Retina (tissue), 1 donor: Measurements from ENCODE around the gene ZNF140.

ENCODE experiments used
- DNase-seq: peaks from one replicate; pipeline ENCODE4 v3.0.0-alpha.2; 2016

ZNF140 gene

DNA sequence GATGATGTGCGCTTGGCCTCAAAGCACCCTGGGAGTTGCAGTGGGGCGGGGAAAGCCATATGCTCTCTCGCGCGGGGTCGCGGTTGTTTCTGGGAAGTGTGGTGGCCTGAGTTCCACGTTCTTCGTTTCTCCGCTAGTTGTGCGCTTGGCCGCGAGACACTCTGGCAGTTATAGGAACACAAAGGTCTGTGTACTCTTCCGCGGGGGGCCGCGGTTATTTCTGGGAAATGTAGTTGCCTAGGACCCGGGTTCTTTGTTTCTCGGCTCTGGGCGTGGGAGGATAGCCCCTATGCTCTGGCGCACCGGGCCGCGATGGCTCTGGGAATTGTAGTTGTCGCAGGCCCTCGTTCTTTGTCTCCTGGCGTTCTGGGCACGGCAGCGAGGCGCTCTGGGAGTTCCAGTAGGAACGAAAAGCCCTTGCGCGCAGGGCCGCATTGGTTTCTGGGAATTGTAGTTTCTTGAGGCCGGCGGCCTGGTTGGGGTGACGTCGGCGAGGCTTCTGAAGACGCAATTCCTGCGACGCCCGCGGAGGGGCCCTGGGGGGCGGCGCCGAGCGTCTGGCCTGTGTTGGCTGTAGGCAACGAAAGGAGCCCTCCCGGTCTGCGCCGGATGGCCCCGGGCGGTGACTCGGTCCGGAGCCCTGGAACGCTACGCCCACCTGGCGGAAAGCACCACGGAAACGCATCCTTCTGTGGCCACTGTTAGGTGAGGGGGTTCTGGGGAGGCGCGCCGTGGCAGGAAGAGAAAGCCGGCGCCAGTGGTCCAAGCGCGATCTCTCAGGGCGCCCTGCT is at the start of gene ZNF140:
TSS of gene ZNF140 (plus strand) at position 556 of the 791 bp plus-strand sequence. CDS start 398 bp downstream, outside the sequence.
- DNase-seq = peak; percentile 99

DNA sequence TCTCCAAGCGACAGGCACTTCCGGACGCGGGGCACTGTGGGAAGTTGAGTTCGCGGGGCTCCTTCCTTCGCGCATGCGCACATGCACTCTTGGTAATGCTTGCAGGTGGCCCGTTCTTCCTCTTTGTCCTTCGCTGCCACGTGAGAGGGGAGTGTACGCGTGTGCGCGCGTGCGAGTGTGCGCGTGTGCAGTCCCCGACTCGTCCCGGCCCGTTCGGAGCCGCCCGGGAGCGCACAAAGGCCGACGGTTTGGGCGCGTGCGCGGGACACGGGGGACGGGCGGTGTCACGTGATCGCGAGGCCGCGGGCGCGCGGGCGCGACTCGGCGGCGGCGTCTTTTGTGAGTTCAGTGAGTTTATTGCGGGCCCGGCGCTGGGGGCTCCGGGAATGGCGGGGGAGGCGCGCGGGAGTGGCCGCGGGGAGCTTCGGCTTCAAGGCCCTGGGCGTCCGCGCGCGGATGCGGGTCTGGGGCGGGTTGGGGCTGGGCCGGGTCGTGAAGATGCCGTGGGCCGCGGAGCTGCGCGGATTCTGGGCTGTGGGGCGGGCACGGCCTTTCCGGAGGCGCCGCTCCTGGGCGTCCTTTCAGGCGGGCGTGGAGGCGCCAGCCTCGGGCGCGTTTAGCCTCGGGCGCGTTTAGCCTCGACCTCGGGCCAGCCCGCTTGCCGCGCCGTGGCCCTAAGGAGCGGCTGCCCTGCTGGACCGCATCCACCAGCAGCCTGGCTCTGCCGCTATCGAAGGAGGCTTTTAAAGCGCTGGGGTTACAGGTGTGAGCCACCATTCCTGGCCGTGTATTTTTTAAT is 43.3 kb upstream of the ZNF140 start, which contains the start of gene ZNF84:
TSS of gene ZNF84 (plus strand) at position 303 of the 799 bp plus-strand sequence. CDS start 3,959 bp downstream, outside the sequence.
- DNase-seq = peak; percentile 98

DNA sequence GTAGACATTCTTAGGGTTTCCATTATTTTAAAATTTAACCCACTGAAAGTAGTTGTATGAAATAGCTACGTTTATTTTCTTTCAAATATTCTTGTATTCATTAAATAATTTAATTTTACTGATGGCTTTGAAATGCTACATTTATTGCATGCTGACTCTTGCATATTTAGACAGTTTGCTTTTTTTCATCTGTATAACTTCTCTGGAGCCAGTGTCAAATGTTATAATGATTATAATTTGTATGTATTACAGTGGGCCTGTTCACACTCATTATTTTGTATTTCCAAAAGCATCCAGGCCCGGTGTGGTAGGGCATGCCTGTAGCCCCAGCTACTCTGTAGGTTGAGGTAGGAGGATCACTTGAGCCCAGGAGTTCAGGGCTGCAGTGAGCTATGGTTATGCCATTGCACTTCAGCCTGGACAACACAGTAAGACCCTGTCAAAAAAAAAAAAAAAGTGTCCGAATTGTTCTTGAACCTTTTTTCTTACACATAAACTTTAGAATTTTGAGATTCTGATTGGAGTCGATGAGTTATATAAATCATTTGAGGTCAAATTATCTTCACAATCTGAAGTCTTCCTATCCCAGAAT is 42.5 kb upstream of the ZNF140 start:
- no peak for DNase-seq

DNA sequence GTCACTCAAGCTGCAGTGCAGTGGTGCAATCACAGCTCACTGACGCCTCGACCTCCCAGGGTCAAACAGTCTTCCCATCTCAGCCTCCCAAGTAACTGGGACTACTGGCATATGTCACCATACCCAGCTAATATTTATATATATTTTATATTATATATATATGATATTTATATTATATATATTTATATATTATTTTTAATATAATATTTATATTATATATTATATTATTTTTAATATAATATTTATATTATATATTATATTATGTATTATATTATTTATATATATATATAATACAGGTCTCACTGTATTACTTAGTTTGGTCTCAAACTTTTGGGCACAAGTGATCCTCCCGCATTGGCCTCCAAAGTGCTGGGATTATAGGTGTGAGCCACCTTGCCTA is 34.0 kb upstream of the ZNF140 start:
- no peak for DNase-seq

DNA sequence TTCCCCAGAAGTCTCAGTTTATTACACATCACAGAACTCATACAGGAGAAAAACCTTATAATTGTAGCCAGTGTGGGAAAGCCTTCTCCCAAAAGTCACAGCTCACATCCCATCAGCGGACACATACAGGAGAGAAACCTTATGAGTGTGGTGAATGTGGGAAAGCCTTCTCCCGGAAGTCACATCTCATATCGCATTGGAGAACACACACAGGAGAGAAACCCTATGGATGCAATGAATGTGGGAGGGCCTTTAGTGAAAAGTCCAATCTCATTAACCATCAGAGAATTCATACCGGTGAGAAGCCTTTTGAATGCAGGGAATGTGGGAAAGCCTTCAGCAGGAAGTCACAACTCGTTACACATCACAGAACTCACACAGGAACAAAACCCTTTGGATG is 23.3 kb upstream of the ZNF140 start:
- DNase-seq = no peak

DNA sequence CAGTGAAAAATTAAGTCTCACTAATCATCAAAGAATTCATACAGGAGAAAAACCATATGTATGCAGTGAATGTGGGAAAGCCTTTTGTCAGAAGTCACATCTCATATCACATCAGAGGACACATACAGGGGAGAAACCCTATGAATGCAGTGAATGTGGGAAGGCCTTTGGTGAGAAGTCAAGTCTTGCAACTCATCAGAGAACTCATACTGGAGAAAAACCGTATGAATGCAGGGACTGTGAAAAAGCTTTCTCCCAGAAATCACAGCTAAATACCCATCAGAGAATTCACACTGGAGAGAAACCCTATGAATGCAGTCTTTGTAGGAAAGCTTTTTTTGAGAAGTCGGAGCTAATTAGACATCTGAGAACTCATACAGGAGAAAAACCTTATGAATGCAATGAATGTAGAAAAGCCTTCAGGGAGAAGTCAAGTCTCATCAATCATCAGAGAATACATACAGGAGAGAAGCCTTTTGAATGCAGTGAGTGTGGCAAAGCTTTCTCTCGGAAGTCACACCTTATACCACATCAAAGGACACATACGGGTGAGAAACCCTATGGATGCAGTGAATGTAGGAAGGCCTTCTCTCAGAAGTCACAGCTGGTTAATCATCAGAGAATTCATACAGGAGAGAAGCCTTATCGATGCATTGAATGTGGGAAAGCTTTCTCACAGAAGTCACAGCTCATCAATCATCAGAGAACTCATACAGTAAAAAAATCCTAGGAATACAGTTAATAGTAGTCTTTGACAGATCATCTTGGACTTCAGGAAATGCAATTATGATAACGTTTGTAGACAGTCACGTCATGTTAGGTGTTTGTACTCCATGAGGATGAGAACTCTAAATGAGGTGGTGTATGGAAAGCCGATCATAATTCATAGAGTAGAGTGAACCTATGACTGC is 22.3 kb upstream of the ZNF140 start:
- DNase-seq = no peak

DNA sequence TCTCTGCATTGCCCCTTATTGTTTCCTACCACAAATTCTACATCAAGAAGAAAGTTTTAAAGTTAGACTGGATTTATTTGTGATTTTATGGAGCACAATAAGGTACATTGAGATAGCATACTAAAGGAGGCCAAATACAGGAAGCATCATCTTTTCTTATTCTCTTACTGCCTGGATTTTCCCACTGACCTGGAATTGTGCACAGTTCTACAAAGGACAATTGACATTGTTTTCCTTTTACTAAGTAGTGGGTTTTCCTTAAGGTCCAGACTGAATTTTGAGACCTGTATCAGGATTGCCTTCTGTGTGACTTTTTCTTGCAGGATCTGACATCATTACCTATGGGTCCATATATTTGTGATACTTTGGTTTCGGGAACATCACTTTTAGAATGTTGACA is 18.8 kb upstream of the ZNF140 start:
- DNase-seq = no peak

DNA sequence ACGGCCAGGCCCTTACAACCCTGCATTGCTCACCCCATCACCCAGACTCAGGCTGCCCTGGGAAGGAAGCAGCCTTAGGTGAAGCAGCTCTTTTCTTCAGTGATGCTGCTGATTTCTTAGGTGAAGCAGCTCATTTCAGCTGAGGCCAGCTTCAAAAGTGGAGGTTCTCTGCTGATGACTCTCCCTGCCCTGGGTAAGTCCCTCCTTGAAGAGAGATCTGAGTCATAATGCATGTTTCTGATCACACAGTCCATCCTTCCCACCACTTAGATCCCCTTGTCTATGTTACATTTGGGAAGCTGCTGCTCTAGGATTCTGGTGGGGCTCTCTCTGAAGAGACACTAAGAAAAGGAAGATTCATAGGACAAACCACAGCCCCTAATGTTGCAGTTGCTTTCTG is 17.2 kb upstream of the ZNF140 start:
- DNase-seq = no peak

DNA sequence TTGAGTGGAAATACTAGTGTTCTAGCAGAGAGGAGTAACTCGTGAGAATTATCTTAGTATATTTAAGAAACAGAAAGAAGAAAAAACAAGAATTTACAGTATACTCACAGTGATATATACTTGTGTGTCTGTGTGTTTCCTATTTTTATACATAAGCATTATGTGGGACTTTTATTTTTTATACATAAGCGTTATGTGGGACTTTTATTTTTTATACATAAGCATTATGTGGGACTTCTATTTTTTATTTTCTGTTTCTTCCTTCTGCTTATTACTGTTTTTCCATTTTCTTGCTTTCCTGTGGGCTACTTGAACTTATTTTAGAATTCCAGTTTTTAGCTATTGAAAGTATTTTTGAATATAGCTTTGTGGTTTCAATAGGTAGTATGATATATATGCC is 6.9 kb upstream of the ZNF140 start:
- no peak for DNase-seq

DNA sequence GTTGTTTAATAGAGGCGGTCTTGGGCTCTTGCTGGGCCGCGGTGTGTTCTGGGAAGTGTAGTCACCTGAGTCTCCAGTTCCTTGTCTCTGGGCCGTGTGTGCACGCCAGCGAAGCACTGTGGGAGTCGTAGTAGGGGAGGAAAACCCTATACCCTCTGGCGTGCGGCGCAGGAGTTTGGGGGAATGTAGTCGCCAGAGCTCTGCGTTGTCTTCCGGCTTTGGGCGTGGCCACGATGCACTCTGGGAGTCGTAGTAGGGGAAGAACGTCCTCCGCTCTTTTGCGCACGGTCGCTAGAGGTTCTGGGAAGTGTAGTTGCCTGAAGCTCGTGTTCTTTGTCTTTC is 726 bp upstream of the ZNF140 start:
- no peak for DNase-seq

DNA sequence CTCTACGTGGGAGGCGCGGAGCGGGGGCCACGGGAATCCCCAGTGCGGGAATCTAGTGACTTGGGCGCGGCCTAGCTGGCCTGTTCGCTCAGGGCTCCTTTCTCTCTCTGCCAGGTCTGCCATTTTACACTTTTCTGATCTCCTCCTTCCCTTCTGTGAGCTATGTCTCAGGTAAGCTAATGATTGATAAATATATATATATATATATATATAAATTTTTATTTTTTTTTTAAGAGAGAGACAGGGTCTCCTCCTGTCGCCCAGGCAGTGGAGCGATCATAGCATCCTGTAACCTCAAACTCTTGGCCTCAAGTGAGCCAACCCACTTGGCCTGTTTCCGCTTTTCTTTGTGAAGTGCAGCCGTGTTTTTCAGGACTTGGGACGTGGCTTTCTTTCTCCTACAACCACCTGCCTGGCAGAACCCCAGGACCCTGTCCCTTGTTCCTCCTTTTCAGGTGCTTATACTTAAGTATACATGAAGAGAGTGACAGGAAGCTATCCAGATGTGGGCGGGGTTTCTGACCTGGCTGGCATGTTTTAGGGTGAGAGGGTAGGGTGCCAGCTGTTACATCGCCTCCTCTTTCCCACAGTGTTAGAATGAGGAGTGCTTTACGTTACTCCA is 547 bp downstream of the ZNF140 start:
- DNase-seq = peak; percentile 18

DNA sequence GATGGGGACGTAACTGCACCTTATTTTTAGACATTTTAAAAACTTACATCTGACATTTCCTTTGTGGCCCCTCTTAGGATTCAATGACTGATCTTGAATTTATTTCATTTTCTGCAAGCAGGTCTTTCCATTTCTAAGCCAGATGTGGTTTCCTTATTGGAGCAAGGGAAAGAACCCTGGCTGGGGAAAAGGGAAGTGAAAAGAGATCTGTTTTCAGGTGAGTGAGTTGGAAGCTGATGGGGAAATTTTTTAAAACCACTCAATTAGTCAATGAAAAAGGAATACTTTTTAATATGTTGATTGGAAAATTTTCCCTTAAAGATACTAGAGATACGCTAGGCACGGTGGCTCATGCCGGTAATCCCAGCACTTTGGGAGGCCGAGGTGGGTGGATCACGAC is 2.6 kb downstream of the ZNF140 start:
- DNase-seq = no peak

DNA sequence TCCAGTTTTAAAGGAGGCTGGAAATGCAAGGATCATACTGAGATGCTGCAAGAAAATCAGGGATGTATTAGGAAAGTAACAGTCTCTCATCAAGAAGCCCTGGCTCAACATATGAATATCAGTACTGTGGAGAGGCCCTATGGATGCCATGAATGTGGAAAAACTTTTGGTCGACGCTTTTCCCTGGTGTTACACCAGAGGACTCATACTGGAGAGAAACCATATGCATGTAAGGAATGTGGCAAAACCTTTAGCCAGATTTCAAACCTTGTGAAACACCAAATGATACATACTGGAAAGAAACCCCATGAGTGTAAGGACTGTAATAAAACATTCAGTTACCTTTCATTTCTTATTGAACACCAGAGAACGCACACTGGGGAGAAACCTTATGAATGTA is 24.9 kb downstream of the ZNF140 start:
- DNase-seq = no peak

DNA sequence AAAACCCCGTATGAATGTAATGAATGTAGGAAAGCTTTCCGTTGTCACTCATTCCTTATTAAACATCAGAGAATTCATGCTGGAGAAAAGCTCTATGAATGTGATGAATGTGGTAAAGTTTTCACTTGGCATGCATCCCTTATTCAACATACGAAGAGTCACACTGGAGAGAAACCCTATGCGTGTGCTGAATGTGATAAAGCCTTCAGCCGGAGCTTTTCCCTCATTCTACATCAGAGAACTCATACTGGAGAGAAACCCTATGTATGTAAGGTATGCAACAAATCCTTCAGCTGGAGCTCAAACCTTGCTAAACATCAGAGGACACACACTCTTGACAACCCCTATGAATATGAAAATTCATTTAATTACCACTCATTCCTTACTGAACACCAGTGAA is 25.5 kb downstream of the ZNF140 start:
- DNase-seq = peak; percentile 26

DNA sequence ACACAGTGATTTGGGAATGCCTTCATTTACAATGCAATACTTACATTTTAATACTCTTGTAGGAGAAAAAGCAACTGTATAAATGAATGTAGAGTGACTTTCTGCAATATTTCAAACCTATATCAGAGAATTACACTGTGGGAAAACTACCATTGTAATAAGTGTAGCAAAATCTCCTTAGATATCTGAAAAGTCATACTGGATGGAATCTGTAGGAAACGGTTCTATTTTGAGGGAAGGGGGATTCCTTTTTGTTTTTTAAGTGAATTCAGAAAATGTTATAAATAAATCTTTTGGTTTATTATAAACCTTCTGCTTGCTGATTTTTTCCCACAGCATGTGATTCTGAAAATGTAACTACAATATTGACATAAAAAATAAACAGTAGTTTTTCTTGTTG is 26.4 kb downstream of the ZNF140 start:
- no peak for DNase-seq

DNA sequence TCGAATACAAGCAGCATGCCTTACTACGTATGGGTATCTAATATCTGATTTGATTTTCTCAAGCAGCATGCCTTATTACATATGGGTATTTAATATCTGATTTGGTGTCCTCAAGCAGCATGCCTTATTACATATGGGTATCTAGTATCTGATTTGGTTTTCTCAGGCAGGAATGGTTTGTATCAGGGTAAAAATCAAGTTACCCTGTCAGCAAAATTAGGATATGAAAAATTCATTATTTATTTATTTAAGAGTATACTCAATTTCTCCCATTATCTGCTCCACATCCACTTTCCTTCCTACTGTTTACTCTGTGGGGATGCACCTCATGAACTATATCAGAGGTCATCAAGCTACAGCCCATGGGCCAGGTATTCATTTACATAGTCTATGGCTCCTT is 27.4 kb downstream of the ZNF140 start:
- DNase-seq = no peak

DNA sequence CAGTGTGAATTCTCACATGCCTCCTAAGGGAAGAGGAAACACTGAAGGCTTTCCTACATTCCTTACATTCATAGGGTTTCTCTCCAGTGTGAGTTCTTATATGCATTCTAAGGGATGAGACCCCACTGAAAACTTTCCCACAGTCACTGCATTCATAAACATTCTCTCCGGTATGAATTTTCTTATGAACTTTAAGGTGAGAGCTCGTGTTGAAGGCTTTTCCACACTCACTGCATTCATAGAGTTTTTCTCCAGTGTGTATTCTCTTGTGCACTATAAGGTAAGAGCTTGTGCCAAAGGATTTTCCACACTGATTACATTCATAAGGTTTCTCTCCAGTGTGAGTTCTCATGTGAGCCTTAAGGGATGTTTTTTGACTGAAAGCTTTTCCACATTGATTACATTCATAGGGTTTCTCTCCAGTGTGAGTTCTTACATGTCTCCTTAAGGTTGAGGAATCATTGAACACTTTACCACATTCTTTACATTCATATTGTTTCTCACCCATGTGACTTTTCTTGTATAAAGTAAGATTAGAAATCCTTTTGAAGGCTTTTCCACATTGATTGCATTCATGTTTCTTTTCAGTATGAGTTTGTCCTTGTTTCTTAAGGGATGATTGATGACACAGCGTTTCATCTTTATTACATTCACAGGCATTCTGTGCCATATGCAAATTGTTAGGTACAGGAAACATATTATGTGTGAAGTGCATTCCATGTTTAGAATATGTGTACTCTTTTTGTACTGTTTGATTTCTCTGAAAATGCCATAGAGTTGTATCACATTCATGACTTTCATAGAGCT is 39.9 kb downstream of the ZNF140 start:
- DNase-seq = no peak

DNA sequence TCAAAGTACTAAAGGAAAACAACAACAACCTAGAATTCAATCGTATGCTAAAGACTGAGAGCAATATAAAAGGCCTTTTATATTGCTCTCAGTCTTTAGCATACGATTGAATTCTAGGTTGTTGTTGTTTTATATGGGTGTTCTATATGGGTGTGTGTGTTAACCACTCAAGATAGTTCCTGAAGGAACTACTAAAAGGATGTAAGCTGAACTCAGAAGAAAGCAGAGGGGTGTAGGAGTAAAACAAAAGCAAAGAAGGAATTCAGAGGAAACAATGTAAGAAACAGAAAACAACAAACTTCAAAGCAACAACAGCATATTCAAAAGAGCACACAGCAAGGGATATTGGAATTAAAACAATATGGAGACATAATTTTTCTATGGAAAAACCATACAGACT is 44.0 kb downstream of the ZNF140 start:
- DNase-seq = no peak

DNA sequence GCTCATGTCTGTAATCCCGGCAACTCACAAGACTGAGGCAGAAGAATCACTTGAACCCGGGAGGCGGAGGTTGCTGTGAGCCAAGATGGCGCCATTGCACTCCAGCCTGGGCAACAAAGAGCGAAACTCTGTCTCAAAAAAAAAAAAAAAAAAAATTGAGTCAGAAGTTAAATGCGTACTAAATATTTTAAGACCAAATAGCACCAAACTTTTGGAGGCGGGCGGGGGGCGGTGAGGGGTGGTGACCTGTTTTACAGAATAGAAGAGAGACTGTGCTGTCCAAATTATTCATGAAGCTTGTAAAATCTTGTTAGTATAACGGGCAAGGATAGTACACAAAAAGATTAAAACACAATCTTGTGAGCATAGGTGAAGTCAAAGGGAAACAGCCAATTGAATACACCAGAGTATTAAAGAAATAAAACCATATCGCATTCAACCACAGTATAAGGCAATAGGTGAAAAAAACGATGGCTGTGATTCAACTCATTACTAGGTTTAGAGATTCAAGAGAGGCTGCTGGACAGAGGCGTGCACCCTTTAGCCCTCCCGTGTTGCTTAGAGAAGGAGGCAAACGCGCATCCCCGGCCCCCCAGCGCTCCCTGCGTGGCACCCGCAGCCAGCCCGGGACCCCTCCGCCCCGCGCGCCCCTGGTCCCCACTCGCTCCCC is 48.8 kb downstream of the ZNF140 start:
- no peak for DNase-seq

DNA sequence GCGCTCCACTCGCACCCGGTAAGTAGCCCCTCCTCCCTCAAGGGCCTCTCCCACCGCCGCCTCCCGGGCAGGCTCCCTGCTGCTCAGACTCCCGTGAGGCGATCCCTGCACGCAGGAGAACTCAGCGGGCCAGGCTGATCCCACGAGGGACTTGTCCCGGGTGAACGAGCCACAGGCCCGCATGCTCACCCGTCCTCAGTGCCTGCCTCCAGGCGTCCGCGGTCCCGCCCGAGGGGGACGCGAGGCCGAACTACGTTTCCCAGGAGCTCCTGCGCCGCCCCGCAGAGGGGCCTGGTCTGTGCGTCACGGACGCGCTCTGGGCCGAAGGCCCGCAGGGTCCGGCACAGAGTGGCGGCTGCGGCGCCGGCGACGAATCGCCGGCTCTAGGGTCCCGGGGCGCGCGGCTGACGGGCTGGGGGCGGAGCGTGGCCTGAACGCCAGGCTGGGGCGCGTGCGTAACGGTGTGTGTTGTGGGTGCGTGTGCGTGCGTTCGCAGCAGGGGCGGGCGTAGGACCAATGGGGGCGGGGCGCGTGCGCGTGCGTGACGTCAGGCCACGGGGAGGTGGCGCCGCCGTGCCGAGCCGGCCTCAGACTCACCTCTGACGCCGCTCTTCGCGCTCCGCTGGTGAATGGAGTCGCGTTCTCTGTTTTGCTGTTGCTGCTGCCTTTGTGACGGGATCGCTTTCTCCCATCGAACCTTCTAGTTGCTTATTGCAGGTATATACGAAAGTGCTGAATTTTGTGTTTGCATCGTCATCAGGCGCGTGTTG is 49.5 kb downstream of the ZNF140 start, which contains the start of the genes ZNF10 and ZNF891:
TSS of gene ZNF10 (plus strand) at position 590 of the 770 bp plus-strand sequence. CDS start 13,866 bp downstream, outside the sequence.
TSS of gene ZNF891 (minus strand) at position 237 of the 770 bp plus-strand sequence. CDS start 8,356 bp downstream, outside the sequence.
- DNase-seq = peak; percentile 98
